Naive thymus-derived CD4-positive, alpha-beta T cell (primary cell): ENCODE measurements around the gene APEX1. TPM values are rescaled to one million over a fixed set of nuclear protein-coding genes. Genes with fewer than 3 reads are reported as not detected.

Experiments
- ATAC-seq: fragments of 150-1000 bp; cut with Tn5 transposase; 2 replicates; pipeline ENCODE4 v1.10.0; 2021; ENCODE audit warnings: mild to moderate bottlenecking, moderate library complexity
- CTCF ChIA-PET: fragments of 350-600 bp; sonication (Branson Sonifier 250); formaldehyde crosslinking; loops from one replicate; lab custom pipeline; 2021; ENCODE audit warnings: antibody characterized with exemption; lab: Charles Lee
- POLR2A ChIA-PET: fragments of 350-600 bp; sonication (Branson Sonifier 250); formaldehyde crosslinking; loops from one replicate; lab custom pipeline; 2021; ENCODE audit warnings: antibody characterized with exemption, inconsistent platforms; lab: Charles Lee
- DNase-seq, 9 donors: peaks; one replicate each; pipeline versions ENCODE4 v3.0.0 to v3.0.0-alpha.2; 2020 to 2022; ENCODE audit warnings: mixed read lengths in 1 of 9
- H3K27ac ChIP-seq: one replicate; pipeline ENCODE4 v1.7.0; 2013; ENCODE audit warnings: mild to moderate bottlenecking, low read depth, low read length, moderate library complexity
- H3K27me3 ChIP-seq, 2 donors: one replicate each; pipeline ENCODE4 v1.7.0; 2013; ENCODE audit warnings: low read length in 2 of 2, mild to moderate bottlenecking in 2 of 2, moderate library complexity in 2 of 2; ENCODE audit not compliant: control insufficient read depth in 2 of 2, insufficient read depth in 2 of 2
- H3K36me3 ChIP-seq, 3 experiments: 1 replicate in 2 of 3; 2 replicates in 1 of 3; pipeline ENCODE4 v1.7.0; 2013; ENCODE audit warnings: low read length in 3 of 3, mild to moderate bottlenecking in 3 of 3, moderate library complexity in 1 of 3; ENCODE audit not compliant: insufficient read depth in 3 of 3, control insufficient read depth in 2 of 3
- H3K4me1 ChIP-seq, 2 donors: one replicate each; pipeline ENCODE4 v1.7.0; 2013; ENCODE audit warnings: low read length in 2 of 2, mild to moderate bottlenecking in 2 of 2, moderate library complexity in 1 of 2; ENCODE audit not compliant: control insufficient read depth in 2 of 2, insufficient read depth in 2 of 2
- H3K4me3 ChIP-seq: 2 replicates; pipeline ENCODE4 v1.7.0; 2013; ENCODE audit warnings: mild to moderate bottlenecking, low read length
- H3K9me3 ChIP-seq, 3 experiments: 1 replicate in 2 of 3; 2 replicates in 1 of 3; pipeline ENCODE4 v1.7.0; 2013; ENCODE audit warnings: low read length in 3 of 3; ENCODE audit not compliant: control insufficient read depth in 2 of 3
- H3K27ac Mint-ChIP-seq, 9 donors: one replicate each; pipeline ENCODE4 v1.8.0; 2020 to 2022; ENCODE audit warnings: mixed read lengths in 9 of 9, mild to moderate bottlenecking in 8 of 9, moderate library complexity in 5 of 9, inconsistent platforms in 2 of 9
- H3K27me3 Mint-ChIP-seq, 5 donors: one replicate each; pipeline ENCODE4 v1.8.0; 2021 to 2022; ENCODE audit warnings: mixed read lengths in 5 of 5, mild to moderate bottlenecking in 1 of 5
- H3K36me3 Mint-ChIP-seq, 5 donors: one replicate each; pipeline ENCODE4 v1.8.0; 2020 to 2022; ENCODE audit warnings: mixed read lengths in 5 of 5, mild to moderate bottlenecking in 3 of 5, inconsistent platforms in 1 of 5
- H3K4me1 Mint-ChIP-seq, 7 donors: one replicate each; pipeline ENCODE4 v1.8.0; 2020 to 2022; ENCODE audit warnings: mixed read lengths in 7 of 7, mild to moderate bottlenecking in 3 of 7, inconsistent platforms in 1 of 7
- H3K4me3 Mint-ChIP-seq, 10 donors: one replicate each; pipeline ENCODE4 v1.8.0; 2020 to 2022; ENCODE audit warnings: mild to moderate bottlenecking in 10 of 10, mixed read lengths in 10 of 10, moderate library complexity in 6 of 10, inconsistent platforms in 2 of 10
- H3K9me3 Mint-ChIP-seq, 11 donors: one replicate each; pipeline ENCODE4 v1.8.0; 2020 to 2022; ENCODE audit warnings: mixed read lengths in 11 of 11, mild to moderate bottlenecking in 4 of 11, inconsistent platforms in 1 of 11, moderate library complexity in 1 of 11
- intact Hi-C, 2 donors: fragments of 100-400 bp; cut with micrococcal nuclease; formaldehyde crosslinking; loops; one replicate each; pipeline ENCODE4 v1.15.1; 2023
- polyA plus RNA-seq, 2 donors: library from polyadenylated mRNA; unstranded; fragments of 300-500 nt; fragmentation: Illumina TruSeq; gene quantifications; one replicate each; pipeline ENCODE4 v1.2.3, GENCODE V29; 2021
- total RNA-seq, 6 experiments: library from RNA in 5 of 6; stranded (reverse) in 5 of 6; gene quantifications; 1 replicate in 5 of 6; 2 replicates in 1 of 6; pipeline ENCODE4 v1.2.3 and lab custom pipeline; 2021 to 2026

The APEX1 gene
- total RNA-seq (100 to 1,000 TPM in 4 of 5 experiments, 10 to 100 TPM in 1; 97.4 to 159 (median 129) TPM), polyA plus RNA-seq (100 to 1,000 TPM; 161 to 205 TPM), total RNA-seq (lab: John Stamatoyannopoulos, UW) (94.1 reads per million, percentile 83 among the genes with 10 or more reads in this experiment)

DNA sequence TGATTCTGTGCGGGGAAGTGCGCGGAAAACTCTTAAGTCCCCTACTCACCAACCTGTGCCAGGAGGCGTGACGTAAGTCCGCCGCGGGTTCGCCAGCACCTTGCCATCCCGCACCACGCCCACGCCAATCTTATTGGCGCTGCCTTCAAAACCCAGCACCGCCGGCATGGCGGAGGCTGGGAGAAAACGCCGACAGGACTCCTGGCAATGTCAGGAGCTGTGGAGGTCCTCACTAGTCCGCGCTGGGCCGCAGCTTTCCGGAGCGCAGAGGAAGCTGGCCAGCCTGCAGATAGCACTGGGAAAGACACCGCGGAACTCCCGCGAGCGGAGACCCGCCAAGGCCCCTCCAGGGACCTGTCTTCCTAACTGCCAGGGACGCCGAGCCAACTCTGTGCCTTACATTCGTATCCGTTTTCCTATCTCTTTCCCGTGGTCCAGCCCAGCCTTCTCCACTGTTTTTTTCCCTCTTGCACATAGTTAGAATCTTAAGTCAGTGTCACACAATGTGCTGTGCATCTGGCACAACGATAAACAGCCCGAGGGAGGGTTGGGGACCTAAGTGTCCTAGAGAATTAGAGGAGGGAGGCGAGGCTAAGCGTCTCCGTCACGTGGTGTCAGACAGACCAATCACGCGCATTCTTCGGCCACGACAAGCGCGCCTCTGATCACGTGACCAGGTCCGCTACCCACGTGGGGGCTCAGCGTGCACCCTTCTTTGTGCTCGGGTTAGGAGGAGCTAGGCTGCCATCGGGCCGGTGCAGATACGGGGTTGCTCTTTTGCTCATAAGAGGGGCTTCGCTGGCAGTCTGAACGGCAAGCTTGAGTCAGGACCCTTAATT is at the start of gene APEX1, which contains the start of gene OSGEP:
TSS of gene APEX1 (plus strand) at position 711 of the 839 bp plus-strand sequence. CDS start 420 bp downstream, outside the sequence.
TSS of gene OSGEP (minus strand) at position 297 of the 839 bp plus-strand sequence. CDS start at position 168, 129 bp downstream.
- no peaks in the 10 kb centered on the region for H3K27me3 ChIP-seq
- CTCF ChIA-PET: interaction anchor here (0.9 to 1.5 kb wide), 4 partner anchors 39 to 227 kb away, joined by 3 to 6 read pairs (median 3); no protein-coding TSS in a partner anchor
- H3K9me3 ChIP-seq: no peaks in the 10 kb centered on the region
- intact Hi-C loops: loop anchor here (1.0 to 10.0 kb wide), 18 partner anchors 13 to 1000 kb away; partner anchors contain the start of genes PARP2 (in 2 of the 2), CCNB1IP1 (in 1 of the 2), CHD8 (in 1 of the 2) and HNRNPC (in 1 of the 2)
- peaks cover 0 to 1% (median 0%) of the 10 kb centered on the region in 11 donors for H3K9me3 Mint-ChIP-seq
- POLR2A ChIA-PET: interaction anchor here (0.5 to 4.4 kb wide), 28 partner anchors 9 to 228 kb away, joined by 3 to 47 read pairs (median 5); partner anchors contain the start of genes PARP2, PNP and TEP1
- peak within 1 kb of the TSS in 6 of 10 donors; percentile 7 to 43 (median 30) for H3K4me3 Mint-ChIP-seq
- no peaks in the 10 kb centered on the region for H3K27me3 Mint-ChIP-seq
- peaks cover 0 to 31% (median 19%) of the 10 kb centered on the region in 5 donors for H3K36me3 Mint-ChIP-seq
- peak within 1 kb of the TSS; percentile 80 for H3K4me3 ChIP-seq
- ATAC-seq (peak; percentile 88), DNase-seq (peak; percentile 86 to 99 (median 98))
- peaks cover 25 to 60% (median 28%) of the 10 kb centered on the region in 3 experiments for H3K36me3 ChIP-seq
- peak within 1 kb of the TSS; percentile 85 for H3K27ac ChIP-seq
- H3K27ac Mint-ChIP-seq: no peak within 1 kb of the TSS
- peaks cover 12 to 30% (median 19%) of the 10 kb centered on the region in 7 donors for H3K4me1 Mint-ChIP-seq
- H3K4me1 ChIP-seq: peaks cover 13 to 18% of the 10 kb centered on the region in 2 donors

- Mint-ChIP-seq H3K4me3 (no peak overlapping the region), H3K36me3 (peaks cover 8 to 32% (median 16%) of the 10 kb centered on the region in 5 donors), H3K27me3 (no peaks in the 10 kb centered on the region), H3K9me3 (no peaks in the 10 kb centered on the region), H3K4me1 (peaks cover 23 to 66% (median 46%) of the 10 kb centered on the region in 7 donors), H3K27ac (peak overlapping the region; percentile 0 to 53 (median 16))
- no peak for ATAC-seq
- no peak for DNase-seq
- Histone ChIP-seq H3K4me3 (no peak overlapping the region), H3K9me3 (no peaks in the 10 kb centered on the region), H3K27me3 (no peaks in the 10 kb centered on the region), H3K4me1 (peaks cover 6 to 7% of the 10 kb centered on the region in 2 donors), H3K27ac (peak overlapping the region; percentile 25), H3K36me3 (peaks cover 8 to 34% (median 11%) of the 10 kb centered on the region in 3 experiments)
- CTCF ChIA-PET: no interaction called here
- intact Hi-C loops: no loop called here
- POLR2A ChIA-PET: interaction anchor here (0.8 kb wide), 1 partner anchor 67 kb away, joined by 3 read pairs; no protein-coding TSS in a partner anchor
These were observed 45.8 kb upstream of the APEX1 start for GRCh38 chr14:20409226-20409625.

DNA sequence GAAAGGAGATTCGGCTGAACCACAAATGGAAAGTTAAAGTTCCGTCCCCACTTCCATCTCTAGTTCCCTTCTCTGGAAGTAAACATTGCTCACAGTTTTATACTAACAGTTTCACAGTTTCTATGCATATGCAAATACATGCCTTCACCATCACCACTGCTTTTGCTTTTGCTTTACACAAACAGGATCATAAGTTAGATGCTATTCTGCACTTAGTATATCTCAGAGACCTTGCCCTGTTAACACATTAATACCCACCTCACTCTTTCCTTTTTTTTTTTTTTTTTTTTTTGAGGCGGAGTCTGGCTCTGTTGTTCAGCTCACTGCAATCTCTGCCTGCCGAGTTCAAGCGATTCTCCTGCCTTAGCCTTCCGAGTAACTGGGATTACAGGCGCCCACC is 42.6 kb upstream of the APEX1 start:
- Histone ChIP-seq H3K4me1 (peaks cover 8 to 17% of the 10 kb centered on the region in 2 donors), H3K36me3 (peaks cover 0 to 11% (median 0%) of the 10 kb centered on the region in 3 experiments), H3K9me3 (no peaks in the 10 kb centered on the region), H3K27me3 (no peaks in the 10 kb centered on the region), H3K4me3 (peak overlapping the region; percentile 71), H3K27ac (peak overlapping the region; percentile 86)
- Mint-ChIP-seq H3K4me1 (peaks cover 32 to 66% (median 46%) of the 10 kb centered on the region in 7 donors), H3K9me3 (no peaks in the 10 kb centered on the region), H3K27me3 (no peaks in the 10 kb centered on the region), H3K27ac (peak overlapping the region; percentile 90 to 99 (median 93)), H3K36me3 (peaks cover 0 to 9% (median 4%) of the 10 kb centered on the region in 5 donors), H3K4me3 (peak overlapping the region; percentile 94 to 100 (median 97))
- peak in 6 of 9 donors; percentile 12 to 45 (median 33) for DNase-seq
- ChIA-PET CTCF (interaction anchor here (2.9 kb wide), 1 partner anchor 197 kb away, joined by 19 read pairs; no protein-coding TSS in a partner anchor), POLR2A (interaction anchor here (0.6 to 3.8 kb wide), 5 partner anchors 43 to 77 kb away, joined by 3 to 24 read pairs (median 3); partner anchors contain the start of genes APEX1, OSGEP and PIP4P1)
- intact Hi-C loops: loop anchor here in 1 of 2 donors (2.0 kb wide), 2 partner anchors 80 to 270 kb away; partner anchors contain the start of gene CCNB1IP1
- peak; percentile 68 for ATAC-seq

DNA sequence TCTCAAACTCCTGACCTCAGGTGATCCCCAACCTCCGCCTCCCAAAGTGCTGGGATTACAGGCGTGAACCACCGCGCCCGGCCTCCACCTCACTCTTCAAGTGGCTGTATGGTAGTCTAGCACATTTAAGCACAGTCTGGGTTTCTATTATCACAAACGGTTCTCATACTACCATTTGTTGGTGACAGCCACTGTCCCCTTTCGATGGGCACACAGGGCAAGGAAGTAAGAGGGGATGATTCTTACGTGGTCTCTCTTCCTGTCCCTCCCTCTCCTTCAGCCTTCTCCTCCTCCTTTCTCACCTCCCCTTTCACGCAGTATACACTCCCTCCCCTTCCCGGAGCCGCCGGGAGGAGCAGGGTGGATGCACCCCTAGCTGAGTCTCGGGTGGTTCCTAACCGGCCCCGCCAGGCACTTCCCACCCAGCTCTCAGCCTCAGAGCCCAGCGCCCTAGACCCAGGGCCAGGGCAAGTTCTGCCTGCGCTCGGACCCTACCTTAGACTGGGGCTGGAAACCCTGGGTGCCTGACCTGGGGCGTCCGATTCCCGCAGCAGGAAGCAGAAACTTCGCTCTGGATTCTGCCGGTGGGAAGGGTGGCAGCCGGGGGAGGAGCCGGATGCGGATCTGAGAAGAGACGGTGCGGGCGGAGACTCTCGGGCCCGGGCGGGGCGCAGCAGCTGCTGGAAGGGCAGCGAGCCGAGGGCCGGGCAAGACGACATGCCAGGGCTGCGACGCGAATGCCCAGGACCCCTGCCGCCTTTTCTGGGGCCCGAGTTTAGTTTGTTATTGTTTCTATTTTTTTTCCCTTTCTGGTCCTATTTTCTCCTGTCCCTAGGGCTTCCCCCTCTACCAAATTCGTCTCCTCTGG is 41.9 kb upstream of the APEX1 start, which contains the start of gene TEP1:
TSS of gene TEP1 (minus strand) at position 626 of the 868 bp plus-strand sequence. CDS start 5,062 bp downstream, outside the sequence.
- Mint-ChIP-seq H3K9me3 (no peaks in the 10 kb centered on the region), H3K4me1 (peaks cover 31 to 60% (median 46%) of the 10 kb centered on the region in 7 donors), H3K27me3 (no peaks in the 10 kb centered on the region), H3K4me3 (peak within 1 kb of the TSS; percentile 94 to 100 (median 97)), H3K36me3 (peaks cover 0 to 3% (median 0%) of the 10 kb centered on the region in 5 donors), H3K27ac (peak within 1 kb of the TSS; percentile 90 to 99 (median 93))
- Histone ChIP-seq H3K27ac (peak within 1 kb of the TSS; percentile 86), H3K4me1 (peaks cover 8 to 17% of the 10 kb centered on the region in 2 donors), H3K36me3 (peaks cover 0 to 4% (median 0%) of the 10 kb centered on the region in 3 experiments), H3K27me3 (no peaks in the 10 kb centered on the region), H3K9me3 (no peaks in the 10 kb centered on the region), H3K4me3 (peak within 1 kb of the TSS; percentile 71)
- peak; percentile 80 for ATAC-seq
- POLR2A ChIA-PET: interaction anchor here (0.6 to 3.8 kb wide), 9 partner anchors 42 to 269 kb away, joined by 3 to 24 read pairs (median 9); partner anchors contain the start of genes APEX1, OSGEP, PARP2 and PIP4P1
- CTCF ChIA-PET: interaction anchor here (0.5 to 2.9 kb wide), 8 partner anchors 8 to 197 kb away, joined by 3 to 19 read pairs (median 6); partner anchors contain the start of genes PARP2, PIP4P1 and PNP
- DNase-seq: peak; percentile 46 to 75 (median 57)
- intact Hi-C loops: loop anchor here (1.0 to 2.0 kb wide), 9 partner anchors 42 to 271 kb away; partner anchors contain the start of genes PARP2 (in 2 of the 2), PIP4P1 (in 2 of the 2), APEX1 (in 1 of the 2) and CCNB1IP1 (in 1 of the 2)

GRCh38 chr14:20413744-20414082 is 41.3 kb upstream of the APEX1 start:
- POLR2A ChIA-PET: interaction anchor here (1.2 to 3.8 kb wide), 7 partner anchors 39 to 268 kb away, joined by 3 to 24 read pairs (median 15); partner anchors contain the start of genes APEX1, OSGEP, PARP2 and PIP4P1
- intact Hi-C loops: loop anchor here (1.0 to 2.0 kb wide), 10 partner anchors 42 to 271 kb away; partner anchors contain the start of genes PARP2 (in 2 of the 2), PIP4P1 (in 2 of the 2), APEX1 (in 1 of the 2) and CCNB1IP1 (in 1 of the 2)
- CTCF ChIA-PET: interaction anchor here (0.5 to 2.9 kb wide), 10 partner anchors 9 to 268 kb away, joined by 3 to 19 read pairs (median 8); partner anchors contain the start of genes PARP2, PIP4P1 and PNP
- H3K4me1 Mint-ChIP-seq: peaks cover 31 to 55% (median 46%) of the 10 kb centered on the region in 7 donors
- H3K27ac Mint-ChIP-seq: peak overlapping the region; percentile 90 to 99 (median 93)
- Histone ChIP-seq H3K36me3 (no peaks in the 10 kb centered on the region), H3K9me3 (no peaks in the 10 kb centered on the region), H3K27ac (peak overlapping the region; percentile 86), H3K27me3 (no peaks in the 10 kb centered on the region), H3K4me1 (peaks cover 8 to 17% of the 10 kb centered on the region in 2 donors), H3K4me3 (peak overlapping the region; percentile 71)
- no peaks in the 10 kb centered on the region for H3K27me3 Mint-ChIP-seq
- no peaks in the 10 kb centered on the region for H3K9me3 Mint-ChIP-seq
- peak in 6 of 9 donors; percentile 13 to 33 (median 24) for DNase-seq
- H3K4me3 Mint-ChIP-seq: peak overlapping the region; percentile 94 to 100 (median 97)
- ATAC-seq: peak; percentile 36
- peaks cover 0 to 3% (median 0%) of the 10 kb centered on the region in 5 donors for H3K36me3 Mint-ChIP-seq
